Prostate gland (tissue), 2 donors: ENCODE measurements around the gene TOPORS. TPM values are rescaled to one million over a fixed set of nuclear protein-coding genes. Genes with fewer than 3 reads are reported as not detected.
A peak's percentile ranks its signal among the peaks of the same experiment; 100 is the strongest.
"Not testable (repeated sequence)": the region's sequence is repeated elsewhere in the genome, so short reads cannot be mapped to it uniquely, and the experiment has no call there.

Experiments used
- DNase-seq: peaks from one replicate; pipeline ENCODE4 v3.0.0-alpha.2; 2019; ENCODE audit warnings: low spot score
- H3K27ac ChIP-seq, 2 donors: fragments of 200-600 bp; sonication (generic); 2 replicates each; pipeline ENCODE4 v1.5.1; 2017 to 2019
- H3K27me3 ChIP-seq: fragments of 200-600 bp; sonication (generic); replicated peaks from 2 replicates; pipeline ENCODE4 v1.5.1; 2019; ENCODE audit not compliant: insufficient read depth
- H3K36me3 ChIP-seq, 2 donors: fragments of 200-600 bp; sonication (generic); 1 replicate in 1 of 2; 2 replicates in 1 of 2; pipeline versions ENCODE4 v1.5.1 to v1.8.1; 2017 to 2019
- H3K4me1 ChIP-seq: fragments of 200-600 bp; sonication (generic); replicated peaks from 2 replicates; pipeline ENCODE4 v1.5.1; 2019
- H3K4me3 ChIP-seq, 2 donors: fragments of 200-600 bp; sonication (generic); 2 replicates each; pipeline ENCODE4 v1.5.1; 2017 to 2019
- H3K9me3 ChIP-seq: fragments of 200-600 bp; sonication (generic); 2 replicates; pipeline ENCODE4 v1.5.1; 2017
- CTCF ChIP-seq, 4 experiments: fragments of 200-600 bp in 2 of 4; fragments of 450-650 bp in 2 of 4; sonication (generic) in 2 of 4; IDR thresholded peaks; 1 replicate in 3 of 4; 2 replicates in 1 of 4; pipeline ENCODE4 v1.5.1; 2016 to 2019; ENCODE audit warnings: antibody characterized with exemption in 4 of 4, mild to moderate bottlenecking in 2 of 4, moderate library complexity in 2 of 4
- POLR2A ChIP-seq: fragments of 450-650 bp; IDR thresholded peaks from one replicate; pipeline ENCODE4 v1.6.1; 2016; ENCODE audit warnings: antibody characterized with exemption, mild to moderate bottlenecking
- POLR2AphosphoS5 ChIP-seq: sonication (generic); formaldehyde crosslinking; IDR thresholded peaks from one replicate; pipeline ENCODE4 v1.6.1; 2017; ENCODE audit warnings: antibody characterized with exemption
- WGBS: methylation state at CpG from one replicate; pipeline ENCODE4 v1.1.5; 2018; 5-methylcytosine and 5-hydroxymethylcytosine counted together
- intact Hi-C: fragments of 100-400 bp; cut with DNase I; formaldehyde crosslinking; loops from one replicate; pipeline ENCODE4 v1.14.2; 2022
- total RNA-seq, 2 donors: library from RNA; depleted of rRNA; stranded (reverse); fragments of >200 nt; gene quantifications; one replicate each; pipeline ENCODE4 v1.1.0, GENCODE V29; 2016

The TOPORS gene
- total RNA-seq, 2 donors from 2014 or later: 18.2 to 27.2 TPM

GRCh38 chr9:32526041-32526706 lies 26.2 kb downstream of the TOPORS start, which contains the start of gene RIGI:
RIGI (minus strand) TSS chr9:32526196; CDS start chr9:32526166, 30 bp downstream.
- peak; percentile 90 for DNase-seq
- WGBS: 1% methylated on average over 37 of the region's 37 CpGs
- Histone ChIP-seq H3K27ac (peak within 1 kb of the TSS; percentile 89 to 90), H3K4me1 (no peaks in the 10 kb centered on the region), H3K4me3 (peak within 1 kb of the TSS; percentile 40 to 58), H3K9me3 (no peaks in the 10 kb centered on the region), H3K27me3 (no peaks in the 10 kb centered on the region), H3K36me3 (no peaks in the 10 kb centered on the region)
- TF ChIP-seq POLR2A (peak; percentile 56), CTCF (IDR thresholded peaks at IDR 0.05) (peak in 3 of 4 experiments; percentile 30 to 53 (median 44)), POLR2AphosphoS5 (peak; percentile 75)
- intact Hi-C loops: loop anchor here (10.0 kb wide), 1 partner anchor 49 kb away; the partner anchor contains the start of gene NDUFB6

GRCh38 chr9:32525709-32526030 lies 26.7 kb downstream of the TOPORS start:
- intact Hi-C loops: loop anchor here (10.0 kb wide), 1 partner anchor 49 kb away; the partner anchor contains the start of gene NDUFB6
- peak overlapping the region; percentile 89 to 90 for H3K27ac ChIP-seq
- no peaks in the 10 kb centered on the region for H3K27me3 ChIP-seq
- H3K4me1 ChIP-seq: no peaks in the 10 kb centered on the region
- no peak for TF ChIP-seq POLR2A
- TF ChIP-seq POLR2AphosphoS5: no peak
- no peak for TF ChIP-seq CTCF (IDR thresholded peaks at IDR 0.05)
- no peaks in the 10 kb centered on the region for H3K9me3 ChIP-seq
- DNase-seq: no peak
- H3K4me3 ChIP-seq: peak overlapping the region; percentile 40 to 58
- H3K36me3 ChIP-seq: no peaks in the 10 kb centered on the region
- WGBS: 0% methylated on average over 4 of the region's 4 CpGs

- DNase-seq: peak; percentile 16
- intact Hi-C loops: loop anchor here (10.0 kb wide), 1 partner anchor 50 kb away; the partner anchor contains the start of gene NDUFB6
- peak overlapping the region; percentile 40 to 58 for H3K4me3 ChIP-seq
These were observed 27.3 kb downstream of the TOPORS start for GRCh38 chr9:32524892-32525708.

GRCh38 chr9:32524558-32524891 lies 27.9 kb downstream of the TOPORS start:
- H3K9me3 ChIP-seq, H3K27me3 ChIP-seq, H3K36me3 ChIP-seq, DNase-seq, H3K4me1 ChIP-seq: not testable (repeated sequence)
- peak overlapping the region in 1 of 2 donors; percentile 58 for H3K4me3 ChIP-seq
- 82% methylated on average over 11 of the region's 11 CpGs for WGBS
- peak overlapping the region; percentile 89 to 90 for H3K27ac ChIP-seq
- intact Hi-C loops: loop anchor here (10.0 kb wide), 1 partner anchor 50 kb away; the partner anchor contains the start of gene NDUFB6

More at GRCh38 chr9:32524892-32525708, 27.3 kb downstream of the TOPORS start:
- TF ChIP-seq POLR2AphosphoS5 (peak; percentile 11), POLR2A (no peak), CTCF (IDR thresholded peaks at IDR 0.05) (no peak)
- Histone ChIP-seq H3K4me1 (no peaks in the 10 kb centered on the region), H3K36me3 (no peaks in the 10 kb centered on the region), H3K27ac (peak overlapping the region; percentile 89 to 90), H3K27me3 (no peaks in the 10 kb centered on the region), H3K9me3 (no peaks in the 10 kb centered on the region)
- 20% methylated on average over 22 of the region's 22 CpGs for WGBS

- DNase-seq: no peak
- Histone ChIP-seq H3K9me3 (no peaks in the 10 kb centered on the region), H3K27me3 (no peaks in the 10 kb centered on the region), H3K36me3 (no peaks in the 10 kb centered on the region), H3K27ac (no peak overlapping the region), H3K4me1 (no peaks in the 10 kb centered on the region), H3K4me3 (no peak overlapping the region)
- TF ChIP-seq POLR2A (no peak), POLR2AphosphoS5 (no peak), CTCF (IDR thresholded peaks at IDR 0.05) (no peak)
- intact Hi-C loops: loop anchor here (10.0 kb wide), 1 partner anchor 51 kb away; the partner anchor contains the start of gene NDUFB6
- WGBS: 82% methylated on average over 1 of the region's 1 CpG
These were observed 28.5 kb downstream of the TOPORS start for GRCh38 chr9:32523910-32524309.
